Ovary (tissue), 3 donors: ENCODE results near the gene ST8SIA4.

ENCODE experiments used
- POLR2A ChIP-seq: fragments of 450-650 bp; IDR thresholded peaks from one replicate; pipeline ENCODE4 v1.6.1; 2017; ENCODE audit warnings: antibody characterized with exemption, mild to moderate bottlenecking, moderate library complexity
- TF ChIP-seq, protein P1 (sequence below), 3 donors: fragments of 450-650 bp in 2 of 3; fragments of 200-600 bp in 1 of 3; IDR thresholded peaks; one replicate each; pipeline versions ENCODE4 v1.5.1 to v1.8.0; 2016 to 2022; ENCODE audit warnings: antibody characterized with exemption in 3 of 3, mild to moderate bottlenecking in 1 of 3
- donor health status: DM: no; HTN: no; CAD: no.

DNA sequence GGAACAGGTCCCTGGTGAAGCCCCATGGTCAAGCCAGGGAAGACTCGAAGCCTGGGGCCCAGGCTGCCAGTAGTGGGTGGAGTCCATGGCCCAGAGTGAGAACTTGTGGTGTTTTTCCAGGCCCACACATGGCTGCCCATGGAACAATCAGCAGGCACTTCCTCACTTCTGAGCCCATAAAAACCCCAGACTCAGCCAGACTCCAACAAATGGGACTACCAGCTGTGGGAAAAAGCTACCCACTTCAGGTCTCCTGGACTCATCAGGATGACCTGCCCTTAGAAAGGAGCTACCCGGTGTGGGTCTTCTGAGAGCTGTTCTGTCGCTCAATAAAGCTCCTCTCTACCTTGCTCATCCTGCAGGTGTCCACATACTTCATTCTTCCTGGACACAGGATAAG is 108.9 kb downstream of the ST8SIA4 start:
- TF ChIP-seq, protein P1, sequence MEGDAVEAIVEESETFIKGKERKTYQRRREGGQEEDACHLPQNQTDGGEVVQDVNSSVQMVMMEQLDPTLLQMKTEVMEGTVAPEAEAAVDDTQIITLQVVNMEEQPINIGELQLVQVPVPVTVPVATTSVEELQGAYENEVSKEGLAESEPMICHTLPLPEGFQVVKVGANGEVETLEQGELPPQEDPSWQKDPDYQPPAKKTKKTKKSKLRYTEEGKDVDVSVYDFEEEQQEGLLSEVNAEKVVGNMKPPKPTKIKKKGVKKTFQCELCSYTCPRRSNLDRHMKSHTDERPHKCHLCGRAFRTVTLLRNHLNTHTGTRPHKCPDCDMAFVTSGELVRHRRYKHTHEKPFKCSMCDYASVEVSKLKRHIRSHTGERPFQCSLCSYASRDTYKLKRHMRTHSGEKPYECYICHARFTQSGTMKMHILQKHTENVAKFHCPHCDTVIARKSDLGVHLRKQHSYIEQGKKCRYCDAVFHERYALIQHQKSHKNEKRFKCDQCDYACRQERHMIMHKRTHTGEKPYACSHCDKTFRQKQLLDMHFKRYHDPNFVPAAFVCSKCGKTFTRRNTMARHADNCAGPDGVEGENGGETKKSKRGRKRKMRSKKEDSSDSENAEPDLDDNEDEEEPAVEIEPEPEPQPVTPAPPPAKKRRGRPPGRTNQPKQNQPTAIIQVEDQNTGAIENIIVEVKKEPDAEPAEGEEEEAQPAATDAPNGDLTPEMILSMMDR (IDR thresholded peaks at IDR 0.05): no peak
- no peak for TF ChIP-seq POLR2A
